ENCODE measurements around the gene PRMT6.
A peak's percentile ranks its signal among the peaks of the same experiment; 100 is the strongest.
"Not testable (repeated sequence)": the region's sequence is repeated elsewhere in the genome, so short reads cannot be mapped to it uniquely, and the experiment has no call there.

The PRMT6 gene

DNA sequence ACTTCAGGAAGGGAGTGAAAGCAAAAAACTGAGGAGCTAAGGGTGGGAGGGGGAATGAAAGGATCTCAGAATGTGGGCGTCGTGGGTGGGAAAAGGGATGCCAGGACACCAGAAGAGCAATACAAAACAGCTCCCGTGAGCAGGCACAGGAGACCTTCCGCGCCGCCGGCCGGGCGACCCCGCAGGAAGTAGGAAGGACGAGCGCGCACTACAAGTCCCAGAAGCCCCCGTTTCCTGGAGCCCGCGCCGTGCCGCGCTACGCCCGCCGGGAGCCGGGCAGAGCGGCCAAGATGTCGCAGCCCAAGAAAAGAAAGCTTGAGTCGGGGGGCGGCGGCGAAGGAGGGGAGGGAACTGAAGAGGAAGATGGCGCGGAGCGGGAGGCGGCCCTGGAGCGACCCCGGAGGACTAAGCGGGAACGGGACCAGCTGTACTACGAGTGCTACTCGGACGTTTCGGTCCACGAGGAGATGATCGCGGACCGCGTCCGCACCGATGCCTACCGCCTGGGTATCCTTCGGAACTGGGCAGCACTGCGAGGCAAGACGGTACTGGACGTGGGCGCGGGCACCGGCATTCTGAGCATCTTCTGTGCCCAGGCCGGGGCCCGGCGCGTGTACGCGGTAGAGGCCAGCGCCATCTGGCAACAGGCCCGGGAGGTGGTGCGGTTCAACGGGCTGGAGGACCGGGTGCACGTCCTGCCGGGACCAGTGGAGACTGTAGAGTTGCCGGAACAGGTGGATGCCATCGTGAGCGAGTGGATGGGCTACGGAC is at the start of gene PRMT6:
Gene PRMT6, plus strand, starts transcription at position 249 of the 771 bp plus-strand sequence. Its CDS starts 42 bp downstream, at position 291.
- Histone ChIP-seq H3K27me3 (ENCODE audit: control insufficient read depth, insufficient read depth, low read length) (no peaks in the 10 kb centered on the region), H3K4me1 (ENCODE audit: control insufficient read depth, insufficient read depth, low read length) (no peaks in the 10 kb centered on the region; the same call in 1 of the 2 replicates), H3K9me3 (ENCODE audit: control insufficient read depth, insufficient read depth, low read length) (no peaks in the 10 kb centered on the region), H3K4me3 (ENCODE audit: low read length) (peak within 1 kb of the TSS; percentile 92), H3K36me3 (ENCODE audit: control insufficient read depth, insufficient read depth, low read length) (no peaks in the 10 kb centered on the region; the same call in 1 of the 2 replicates), H3K27ac (ENCODE audit: low read length) (no peak within 1 kb of the TSS)
- WGBS (ENCODE audit: insufficient coverage, insufficient read length), result no CpG with 5 or more reads among the region's 73 CpGs
- peak; percentile 63 for DNase-seq (ENCODE audit: low read depth, low spot score)

DNA sequence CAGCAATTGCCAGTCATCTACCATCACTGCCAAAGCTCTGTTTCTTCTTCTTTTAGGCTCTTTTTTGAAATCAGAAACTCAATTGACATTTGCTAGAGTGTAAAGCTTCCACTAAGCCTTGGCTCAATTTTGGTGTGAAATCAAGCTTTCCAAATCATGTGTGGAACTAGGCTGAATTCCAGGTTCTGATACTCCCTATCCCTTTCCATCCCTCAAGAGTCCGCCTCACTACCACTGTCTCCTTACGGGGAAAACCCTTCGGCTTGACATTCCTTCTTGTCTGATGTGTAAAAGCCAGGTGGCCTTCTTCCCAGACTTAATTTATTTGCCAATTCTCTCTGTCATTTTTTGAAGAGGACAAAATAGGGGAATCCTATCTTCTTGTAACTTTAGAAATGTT is 47.2 kb upstream of the PRMT6 start:
- H3K4me3 ChIP-seq (ENCODE audit: low read length), result no peak overlapping the region
- no peak for DNase-seq (ENCODE audit: low read depth, low spot score)
- WGBS (ENCODE audit: insufficient coverage, insufficient read length), result no CpG with 5 or more reads among the region's 3 CpGs
- H3K9me3 ChIP-seq (ENCODE audit: control insufficient read depth, insufficient read depth, low read length), result no peaks in the 10 kb centered on the region
- H3K4me1 ChIP-seq (ENCODE audit: control insufficient read depth, insufficient read depth, low read length), result no peaks in the 10 kb centered on the region
- H3K27ac ChIP-seq (ENCODE audit: low read length), result no peak overlapping the region
- no peaks in the 10 kb centered on the region for H3K36me3 ChIP-seq (ENCODE audit: control insufficient read depth, insufficient read depth, low read length)
- no peaks in the 10 kb centered on the region for H3K27me3 ChIP-seq (ENCODE audit: control insufficient read depth, insufficient read depth, low read length)

DNA sequence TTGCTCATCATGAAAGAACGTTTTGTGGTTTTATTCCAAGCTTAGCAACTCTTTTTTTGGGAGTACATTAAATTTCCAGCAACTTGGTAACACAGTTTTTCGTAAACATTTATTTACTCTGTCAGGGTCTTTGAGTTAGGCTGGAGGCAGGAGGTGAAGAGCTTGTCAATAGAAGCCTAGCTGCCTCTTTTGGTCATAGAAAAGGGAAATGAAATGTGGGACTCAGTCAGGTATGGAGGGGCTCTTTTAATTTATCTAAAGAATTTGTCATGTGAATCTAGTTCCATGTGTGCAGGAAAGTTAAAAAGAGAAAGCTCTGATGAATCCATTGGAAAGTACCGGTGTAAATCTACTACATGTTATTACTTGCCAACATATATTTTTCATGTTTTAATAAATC is 45.9 kb upstream of the PRMT6 start:
- H3K36me3 ChIP-seq (ENCODE audit: control insufficient read depth, insufficient read depth, low read length), result no peaks in the 10 kb centered on the region
- no peaks in the 10 kb centered on the region for H3K4me1 ChIP-seq (ENCODE audit: control insufficient read depth, insufficient read depth, low read length)
- H3K27ac ChIP-seq (ENCODE audit: low read length), result no peak overlapping the region
- H3K9me3 ChIP-seq (ENCODE audit: control insufficient read depth, insufficient read depth, low read length), result no peaks in the 10 kb centered on the region
- no peak overlapping the region for H3K4me3 ChIP-seq (ENCODE audit: low read length)
- H3K27me3 ChIP-seq (ENCODE audit: control insufficient read depth, insufficient read depth, low read length), result no peaks in the 10 kb centered on the region
- whole genome bisulfite sequencing (ENCODE audit: insufficient coverage, insufficient read length), result no CpG with 5 or more reads among the region's 3 CpGs
- DNase-seq (ENCODE audit: low read depth, low spot score), result no peak

DNA sequence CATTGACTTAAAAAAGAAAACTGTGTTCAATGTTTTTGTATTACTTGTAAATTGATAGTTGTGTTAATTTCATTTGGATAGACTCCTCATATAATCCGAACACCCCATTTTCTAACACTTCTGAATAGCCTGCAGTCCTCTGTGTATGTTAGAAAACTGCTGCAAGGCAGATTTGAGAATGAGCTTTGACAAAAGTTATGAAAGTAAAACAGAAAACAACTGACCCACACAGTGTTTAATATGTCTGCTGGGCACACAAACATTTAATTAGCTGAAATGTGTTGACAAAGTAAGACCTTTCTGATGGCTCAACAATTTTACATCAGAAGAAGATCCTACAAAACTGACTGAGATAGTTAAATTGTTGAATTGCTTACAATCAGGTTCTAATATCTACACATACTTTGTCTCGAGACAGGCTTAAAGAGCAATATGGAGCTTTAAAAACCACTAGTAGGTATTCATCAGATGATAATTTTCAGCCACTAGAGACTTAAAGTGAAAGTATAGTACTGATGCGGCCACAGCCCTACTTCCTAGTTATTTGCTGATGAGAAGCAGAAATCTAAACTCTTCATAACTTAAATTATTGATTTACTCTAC is 40.0 kb upstream of the PRMT6 start:
- no peaks in the 10 kb centered on the region for H3K27me3 ChIP-seq (ENCODE audit: control insufficient read depth, insufficient read depth, low read length)
- H3K36me3 ChIP-seq (ENCODE audit: control insufficient read depth, insufficient read depth, low read length), result no peaks in the 10 kb centered on the region
- no peaks in the 10 kb centered on the region for H3K9me3 ChIP-seq (ENCODE audit: control insufficient read depth, insufficient read depth, low read length)
- H3K4me1 ChIP-seq (ENCODE audit: control insufficient read depth, insufficient read depth, low read length), result no peaks in the 10 kb centered on the region
- no peak for DNase-seq (ENCODE audit: low read depth, low spot score)
- no CpG with 5 or more reads among the region's 3 CpGs for WGBS (ENCODE audit: insufficient coverage, insufficient read length)
- H3K27ac ChIP-seq (ENCODE audit: low read length), result no peak overlapping the region
- no peak overlapping the region for H3K4me3 ChIP-seq (ENCODE audit: low read length)

DNA sequence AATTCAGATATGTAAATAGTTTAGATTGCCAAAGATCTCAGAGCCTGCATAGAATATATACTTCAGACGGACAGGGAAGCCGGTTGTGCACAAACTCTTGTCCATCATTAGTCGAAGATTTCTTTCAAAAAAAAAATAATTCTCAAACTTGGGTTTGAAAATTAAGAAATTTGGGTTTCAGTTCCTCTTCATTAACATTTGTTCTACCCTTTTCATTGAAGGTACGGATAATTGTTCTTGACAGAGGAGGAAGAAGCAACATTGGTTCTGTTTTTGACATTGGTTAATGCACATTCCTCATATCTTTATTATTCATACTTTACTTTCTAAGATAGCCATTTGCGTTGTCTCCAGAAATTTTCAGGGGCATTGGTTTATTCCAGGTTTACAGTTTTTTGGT is 38.0 kb upstream of the PRMT6 start:
- Histone ChIP-seq H3K4me3 (ENCODE audit: low read length) (no peak overlapping the region), H3K4me1 (ENCODE audit: control insufficient read depth, insufficient read depth, low read length) (no peaks in the 10 kb centered on the region), H3K36me3 (ENCODE audit: control insufficient read depth, insufficient read depth, low read length) (no peaks in the 10 kb centered on the region), H3K27ac (ENCODE audit: low read length) (no peak overlapping the region), H3K27me3 (ENCODE audit: control insufficient read depth, insufficient read depth, low read length) (no peaks in the 10 kb centered on the region), H3K9me3 (ENCODE audit: control insufficient read depth, insufficient read depth, low read length) (no peaks in the 10 kb centered on the region)
- no CpG with 5 or more reads among the region's 5 CpGs for WGBS (ENCODE audit: insufficient coverage, insufficient read length)
- DNase-seq (ENCODE audit: low read depth, low spot score), result no peak

DNA sequence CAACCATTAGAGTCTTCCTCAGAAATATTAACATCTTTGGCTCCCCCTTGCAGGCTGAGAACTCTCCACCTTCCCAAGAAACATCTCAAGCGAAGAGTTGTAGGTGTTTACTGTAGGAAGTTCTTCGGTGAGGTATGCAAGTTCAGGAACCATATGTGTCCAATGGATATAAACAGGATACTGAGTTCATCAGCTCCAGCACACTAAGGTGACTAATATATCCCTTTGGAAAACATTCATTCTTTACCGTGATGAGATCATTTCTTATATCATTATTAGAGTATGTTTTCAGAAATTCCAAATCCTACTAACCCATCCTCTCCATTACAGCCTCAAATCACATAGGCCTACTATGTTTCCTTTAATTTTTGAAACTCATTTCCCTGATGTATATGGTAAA is 37.3 kb upstream of the PRMT6 start:
- DNase-seq (ENCODE audit: low read depth, low spot score), result no peak
- no peaks in the 10 kb centered on the region for H3K9me3 ChIP-seq (ENCODE audit: control insufficient read depth, insufficient read depth, low read length)
- no CpG with 5 or more reads among the region's 3 CpGs for WGBS (ENCODE audit: insufficient coverage, insufficient read length)
- H3K27me3 ChIP-seq (ENCODE audit: control insufficient read depth, insufficient read depth, low read length), result no peaks in the 10 kb centered on the region
- H3K4me1 ChIP-seq (ENCODE audit: control insufficient read depth, insufficient read depth, low read length), result no peaks in the 10 kb centered on the region
- no peak overlapping the region for H3K27ac ChIP-seq (ENCODE audit: low read length)
- H3K36me3 ChIP-seq (ENCODE audit: control insufficient read depth, insufficient read depth, low read length), result no peaks in the 10 kb centered on the region
- H3K4me3 ChIP-seq (ENCODE audit: low read length), result no peak overlapping the region

DNA sequence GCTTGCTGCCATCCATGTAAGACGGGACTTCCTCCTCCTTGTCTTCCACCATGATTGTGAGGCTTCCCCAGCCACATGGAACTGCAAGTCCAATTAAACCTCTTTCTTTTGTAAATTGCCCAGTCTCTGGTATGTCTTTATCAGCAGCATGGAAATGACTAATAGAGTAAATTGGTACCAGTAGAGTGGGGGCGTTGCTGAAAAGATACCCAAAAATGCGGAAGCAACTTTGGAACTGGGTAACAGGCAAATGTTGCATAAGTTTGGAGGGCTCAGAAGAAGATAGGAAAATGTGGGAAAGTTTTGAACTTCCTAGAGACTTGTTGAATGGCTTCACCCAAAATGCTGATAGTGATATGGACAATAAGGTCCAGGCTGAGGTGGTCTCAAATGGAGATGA is 17.6 kb upstream of the PRMT6 start:
- not testable (repeated sequence) for H3K9me3 ChIP-seq (ENCODE audit: control insufficient read depth, insufficient read depth, low read length); H3K36me3 ChIP-seq (ENCODE audit: control insufficient read depth, insufficient read depth, low read length); H3K4me3 ChIP-seq (ENCODE audit: low read length); DNase-seq (ENCODE audit: low read depth, low spot score); H3K4me1 ChIP-seq (ENCODE audit: control insufficient read depth, insufficient read depth, low read length); H3K27ac ChIP-seq (ENCODE audit: low read length); H3K27me3 ChIP-seq (ENCODE audit: control insufficient read depth, insufficient read depth, low read length)
- WGBS (ENCODE audit: insufficient coverage, insufficient read length), result no CpG with 5 or more reads among the region's 3 CpGs

DNA sequence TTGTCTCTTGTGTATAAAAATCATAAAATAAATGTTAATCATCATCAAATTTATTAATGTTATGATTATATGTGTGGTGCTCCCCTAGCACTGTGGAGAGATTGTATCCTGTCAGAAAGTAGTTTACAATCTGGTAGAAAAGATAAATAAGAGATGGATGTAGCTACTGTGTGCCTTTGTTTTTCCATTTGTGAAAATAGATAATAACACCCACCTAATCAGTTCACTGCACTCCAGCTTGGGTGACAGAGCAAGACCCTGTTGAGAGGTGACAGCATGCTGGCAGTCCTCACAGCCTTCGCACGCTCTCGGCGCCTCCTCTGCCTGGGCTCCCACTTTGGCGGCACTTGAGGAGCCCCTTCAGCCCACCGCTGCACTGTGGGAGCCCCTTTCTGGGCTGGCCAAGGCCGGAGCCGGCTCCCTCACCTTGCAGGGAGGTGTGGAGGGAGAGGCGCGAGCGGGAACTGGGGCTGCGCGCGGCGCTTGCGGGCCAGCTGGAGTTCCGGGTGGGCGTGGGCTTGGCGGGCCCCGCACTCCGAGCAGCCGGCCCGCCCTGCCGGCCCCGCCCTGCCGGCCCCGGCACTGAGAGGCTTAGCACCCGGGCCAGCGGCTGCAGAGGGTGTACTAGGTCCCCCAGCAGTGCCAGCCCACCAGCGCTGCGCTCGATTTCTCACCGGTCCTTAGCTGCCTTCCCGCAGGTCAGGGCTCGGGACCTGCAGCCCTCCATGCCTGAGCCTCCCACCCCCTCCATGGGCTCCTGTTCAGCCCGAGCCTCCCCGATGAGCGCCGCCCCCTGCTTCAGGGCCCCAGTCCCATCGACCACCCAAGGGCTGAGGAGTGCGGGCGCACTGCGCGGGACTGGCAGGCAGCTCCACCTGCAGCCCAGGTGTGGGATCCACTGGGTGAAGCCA is 11.9 kb upstream of the PRMT6 start:
- H3K4me1 ChIP-seq (ENCODE audit: control insufficient read depth, insufficient read depth, low read length); H3K9me3 ChIP-seq (ENCODE audit: control insufficient read depth, insufficient read depth, low read length); DNase-seq (ENCODE audit: low read depth, low spot score); H3K27ac ChIP-seq (ENCODE audit: low read length); H3K36me3 ChIP-seq (ENCODE audit: control insufficient read depth, insufficient read depth, low read length); H3K4me3 ChIP-seq (ENCODE audit: low read length); H3K27me3 ChIP-seq (ENCODE audit: control insufficient read depth, insufficient read depth, low read length): not testable (repeated sequence)
- no CpG with 5 or more reads among the region's 44 CpGs for WGBS (ENCODE audit: insufficient coverage, insufficient read length)

DNA sequence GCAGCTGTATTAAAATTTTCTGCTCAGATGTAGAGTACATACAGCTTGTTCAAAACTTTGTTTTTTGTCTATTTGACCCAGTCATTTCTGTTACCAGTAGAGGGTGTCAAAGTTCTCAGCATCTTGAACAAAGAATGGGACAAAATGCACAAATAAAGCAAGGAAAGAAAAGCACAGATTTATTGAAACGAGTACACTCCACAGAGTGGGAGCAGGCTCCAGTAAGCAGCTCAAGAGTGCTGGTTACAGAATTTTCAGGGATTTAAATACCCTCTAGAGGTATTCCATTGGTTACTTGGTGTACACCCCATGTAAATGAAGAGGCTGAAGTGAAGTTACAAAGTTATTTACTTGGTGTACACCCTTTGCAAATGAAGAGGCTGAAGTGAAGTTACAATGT is 8.9 kb upstream of the PRMT6 start:
- no peak for DNase-seq (ENCODE audit: low read depth, low spot score)
- no peaks in the 10 kb centered on the region for H3K27me3 ChIP-seq (ENCODE audit: control insufficient read depth, insufficient read depth, low read length)
- no CpG with 5 or more reads among the region's 1 CpG for WGBS (ENCODE audit: insufficient coverage, insufficient read length)
- H3K36me3 ChIP-seq (ENCODE audit: control insufficient read depth, insufficient read depth, low read length), result no peaks in the 10 kb centered on the region
- no peaks in the 10 kb centered on the region for H3K9me3 ChIP-seq (ENCODE audit: control insufficient read depth, insufficient read depth, low read length)
- H3K4me3 ChIP-seq (ENCODE audit: low read length), result no peak overlapping the region
- H3K27ac ChIP-seq (ENCODE audit: low read length), result no peak overlapping the region
- no peaks in the 10 kb centered on the region for H3K4me1 ChIP-seq (ENCODE audit: control insufficient read depth, insufficient read depth, low read length)

DNA sequence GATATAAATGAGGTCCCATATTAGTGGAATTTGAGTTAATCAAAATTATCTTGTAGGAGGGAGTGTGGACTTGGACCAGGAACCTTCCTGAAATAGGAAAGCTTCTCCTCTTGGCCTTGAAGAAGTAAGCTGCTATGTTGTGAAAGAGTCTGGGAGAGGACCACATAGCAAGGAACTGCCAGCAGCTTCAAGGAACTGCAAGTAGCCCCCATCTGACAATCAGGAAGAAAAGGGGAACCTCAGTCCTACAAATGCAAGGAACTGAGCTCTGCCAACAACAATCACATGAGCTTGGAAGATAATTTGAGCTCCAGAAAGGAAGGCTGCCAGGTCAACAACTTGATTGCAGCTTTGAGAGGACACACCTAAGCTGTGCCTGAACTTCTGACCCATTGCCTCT is 8.2 kb upstream of the PRMT6 start:
- no peaks in the 10 kb centered on the region for H3K9me3 ChIP-seq (ENCODE audit: control insufficient read depth, insufficient read depth, low read length)
- no peaks in the 10 kb centered on the region for H3K27me3 ChIP-seq (ENCODE audit: control insufficient read depth, insufficient read depth, low read length)
- no peak for DNase-seq (ENCODE audit: low read depth, low spot score)
- H3K36me3 ChIP-seq (ENCODE audit: control insufficient read depth, insufficient read depth, low read length), result no peaks in the 10 kb centered on the region
- no peak overlapping the region for H3K27ac ChIP-seq (ENCODE audit: low read length)
- H3K4me1 ChIP-seq (ENCODE audit: control insufficient read depth, insufficient read depth, low read length), result no peaks in the 10 kb centered on the region
- H3K4me3 ChIP-seq (ENCODE audit: low read length), result no peak overlapping the region
